Fibroblast of the aortic adventitia (primary cell): ENCODE measurements around the gene GALM. TPM values are rescaled to one million over a fixed set of nuclear protein-coding genes. Genes with fewer than 3 reads are reported as not detected.
"Not testable (repeated sequence)": the region's sequence is repeated elsewhere in the genome, so short reads cannot be mapped to it uniquely, and the experiment has no call there.

Experiments used
- DNase-seq: peaks from one replicate; pipeline ENCODE4 v3.0.0-alpha.2; 2010; ENCODE audit warnings: low read depth
- H3K4me3 ChIP-seq: 2 replicates; pipeline ENCODE4 v1.5.1; 2011; ENCODE audit warnings: low read depth, mild to moderate bottlenecking, control low read depth, low read length, moderate library complexity
- total RNA-seq: library from RNA; depleted of rRNA; stranded (reverse); fragments of >200 nt; gene quantifications from 2 replicates; pipeline ENCODE4 v1.2.3, GENCODE V29; 2012; ENCODE audit warnings: low replicate concordance
- TF ChIP-seq, protein P1 (sequence below): IDR thresholded peaks from 2 replicates; pipeline ENCODE4 v1.5.1; 2011; ENCODE audit warnings: mild to moderate bottlenecking, low read length, control low read depth, inconsistent platforms; ENCODE audit not compliant: insufficient read depth

The GALM gene
- total RNA-seq, 1 donor = 27.7 TPM

- TF ChIP-seq, protein P1, sequence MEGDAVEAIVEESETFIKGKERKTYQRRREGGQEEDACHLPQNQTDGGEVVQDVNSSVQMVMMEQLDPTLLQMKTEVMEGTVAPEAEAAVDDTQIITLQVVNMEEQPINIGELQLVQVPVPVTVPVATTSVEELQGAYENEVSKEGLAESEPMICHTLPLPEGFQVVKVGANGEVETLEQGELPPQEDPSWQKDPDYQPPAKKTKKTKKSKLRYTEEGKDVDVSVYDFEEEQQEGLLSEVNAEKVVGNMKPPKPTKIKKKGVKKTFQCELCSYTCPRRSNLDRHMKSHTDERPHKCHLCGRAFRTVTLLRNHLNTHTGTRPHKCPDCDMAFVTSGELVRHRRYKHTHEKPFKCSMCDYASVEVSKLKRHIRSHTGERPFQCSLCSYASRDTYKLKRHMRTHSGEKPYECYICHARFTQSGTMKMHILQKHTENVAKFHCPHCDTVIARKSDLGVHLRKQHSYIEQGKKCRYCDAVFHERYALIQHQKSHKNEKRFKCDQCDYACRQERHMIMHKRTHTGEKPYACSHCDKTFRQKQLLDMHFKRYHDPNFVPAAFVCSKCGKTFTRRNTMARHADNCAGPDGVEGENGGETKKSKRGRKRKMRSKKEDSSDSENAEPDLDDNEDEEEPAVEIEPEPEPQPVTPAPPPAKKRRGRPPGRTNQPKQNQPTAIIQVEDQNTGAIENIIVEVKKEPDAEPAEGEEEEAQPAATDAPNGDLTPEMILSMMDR = no peak
- H3K4me3 ChIP-seq = no peak overlapping the region
- no peak for DNase-seq
Measured at GRCh38 chr2:38728694-38729093, 62.8 kb downstream of the GALM start.

DNA sequence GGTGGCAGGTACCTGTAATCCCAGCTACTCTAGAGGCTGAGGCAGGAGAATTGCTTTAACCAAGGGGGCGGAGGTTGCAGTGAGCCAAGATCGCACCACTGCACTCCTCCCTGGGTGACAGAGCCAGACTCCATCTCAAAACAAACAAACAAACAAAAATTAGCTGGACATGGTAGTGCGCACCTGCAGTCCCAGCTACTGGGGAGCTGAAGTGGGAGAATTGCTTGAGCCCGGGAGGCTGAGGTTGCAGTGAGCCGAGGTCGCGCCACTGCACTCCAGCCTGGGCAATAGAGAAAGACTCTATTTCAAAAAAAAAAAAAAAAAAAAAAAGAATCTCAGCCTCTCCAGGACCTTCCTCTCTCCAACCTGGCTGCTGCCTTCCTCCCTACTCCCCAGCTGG is 65.2 kb downstream of the GALM start:
- DNase-seq = no peak
- no peak overlapping the region for H3K4me3 ChIP-seq
- TF ChIP-seq, protein P1 = no peak

- H3K4me3 ChIP-seq = no peak overlapping the region
- no peak for DNase-seq
- TF ChIP-seq, protein P1 = no peak
Measured at GRCh38 chr2:38731684-38732221, 65.8 kb downstream of the GALM start.

- TF ChIP-seq, protein P1 = no peak
- DNase-seq = no peak
Measured at GRCh38 chr2:38733300-38733971, 67.5 kb downstream of the GALM start.

GRCh38 chr2:38734299-38735058 is 68.6 kb downstream of the GALM start:
- no peak for DNase-seq
- TF ChIP-seq, protein P1 = no peak
- H3K4me3 ChIP-seq = no peak overlapping the region

More at GRCh38 chr2:38733300-38733971, 67.5 kb downstream of the GALM start:
- H3K4me3 ChIP-seq = no peak overlapping the region

DNA sequence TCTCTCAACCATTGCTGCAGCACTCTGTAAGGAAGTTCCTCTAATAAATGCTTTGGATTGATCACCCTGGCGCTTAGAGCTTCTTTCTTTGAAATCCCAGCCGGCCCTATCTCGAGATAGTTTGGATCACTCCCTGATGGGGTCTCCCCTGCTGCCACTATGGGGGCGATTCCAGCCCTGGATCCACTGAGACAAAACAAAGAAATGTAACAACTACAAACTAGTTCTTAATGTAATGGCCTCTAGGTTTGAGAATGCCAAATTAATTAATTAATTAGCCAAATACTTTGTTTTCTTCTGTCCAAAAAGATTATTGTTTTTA is 70.0 kb downstream of the GALM start:
- H3K4me3 ChIP-seq = no peak overlapping the region
- TF ChIP-seq, protein P1 = no peak
- DNase-seq = no peak

GRCh38 chr2:38737000-38737698 is 71.2 kb downstream of the GALM start:
- H3K4me3 ChIP-seq = not testable (repeated sequence)

More at GRCh38 chr2:38737000-38737698, 71.2 kb downstream of the GALM start:
- not testable (repeated sequence) for DNase-seq
